GM21528 (cell line): ENCODE measurements around the gene ELOVL2.
"Not testable (repeated sequence)": the region's sequence is repeated elsewhere in the genome, so short reads cannot be mapped to it uniquely, and the experiment has no call there.

Experiments used
- ATAC-seq: cut with Tn5 transposase; IDR thresholded peaks from one replicate; pipeline ENCODE4 v1.9.1; 2021; ENCODE audit warnings: mild to moderate bottlenecking, moderate library complexity; ENCODE audit not compliant: unreplicated experiment, low FRiP score

Gene ELOVL2

DNA sequence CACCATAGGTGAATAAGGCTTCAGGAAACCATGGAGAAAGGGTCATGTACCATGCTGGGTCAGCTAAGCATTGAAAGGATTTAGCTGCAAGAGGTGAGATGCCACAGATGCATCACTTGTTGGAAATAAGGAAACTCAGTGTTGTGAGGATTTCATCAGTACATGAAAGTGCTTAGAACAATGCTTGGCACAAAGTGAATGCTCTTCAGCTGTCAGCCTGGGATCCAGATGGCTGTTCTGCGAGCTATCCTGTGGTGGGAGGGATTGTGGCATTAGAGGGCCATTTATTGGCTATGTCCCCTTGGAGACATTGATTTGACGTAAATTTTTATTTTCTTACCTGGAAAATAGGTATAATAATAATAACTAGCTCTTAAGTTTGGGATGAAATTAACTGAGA, 53.0 kb downstream of the ELOVL2 start:
- ATAC-seq = no peak

DNA sequence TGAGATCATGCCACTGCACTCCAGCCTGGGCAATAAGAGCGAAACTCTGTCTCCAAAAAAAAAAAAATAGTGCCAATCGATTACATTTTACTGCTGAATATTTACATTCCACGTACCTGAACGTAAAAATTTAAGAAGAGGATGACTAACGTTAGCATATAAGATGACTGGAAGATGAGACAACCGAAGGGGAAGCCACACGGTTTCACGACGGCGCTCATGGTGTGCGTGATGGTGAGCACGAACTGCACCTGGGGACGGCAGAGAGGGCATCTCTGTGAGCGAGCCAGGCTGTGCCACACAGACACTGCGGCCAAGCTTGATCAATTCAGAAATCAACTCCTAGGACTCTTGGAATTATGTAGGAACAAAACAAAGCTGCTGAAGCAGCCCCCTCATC, 54.5 kb downstream of the ELOVL2 start:
- no peak for ATAC-seq

DNA sequence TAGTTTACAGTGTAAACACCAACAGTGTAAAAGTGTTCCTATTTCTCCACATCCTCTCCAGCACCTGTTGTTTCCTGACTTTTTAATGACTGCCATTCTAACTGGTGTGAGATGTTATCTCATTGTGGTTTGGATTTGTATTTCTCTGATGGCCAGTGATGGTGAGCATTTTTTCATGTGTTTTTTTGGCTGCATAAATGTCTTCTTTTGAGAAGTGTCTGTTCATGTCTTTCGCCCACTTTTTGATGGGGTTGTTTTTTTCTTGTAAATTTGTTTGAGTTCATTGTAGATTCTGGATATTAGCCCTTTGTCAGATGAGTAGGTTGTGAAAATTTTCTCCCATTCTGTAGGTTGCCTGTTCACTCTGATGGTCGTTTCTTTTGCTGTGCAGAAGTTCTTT, 59.1 kb downstream of the ELOVL2 start:
- ATAC-seq = not testable (repeated sequence)

DNA sequence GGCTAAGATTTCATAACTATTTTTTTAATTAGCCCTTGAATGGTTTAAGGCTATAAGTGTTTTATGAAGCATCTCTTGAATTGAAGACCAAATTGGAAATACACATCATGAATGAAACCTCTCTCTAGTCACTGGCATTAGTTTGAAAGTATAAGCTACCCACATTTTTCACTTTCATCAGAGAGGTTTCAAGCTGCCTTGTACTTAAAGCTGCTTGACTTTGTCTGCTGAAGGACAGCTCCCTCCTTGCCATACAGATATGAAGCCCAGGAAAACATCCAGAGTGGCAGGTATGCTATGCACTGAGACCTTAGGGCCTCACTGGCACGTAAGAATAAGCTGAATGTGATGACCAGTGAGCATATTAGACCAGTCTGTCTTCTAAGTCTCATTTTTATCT, 62.7 kb downstream of the ELOVL2 start:
- no peak for ATAC-seq

DNA sequence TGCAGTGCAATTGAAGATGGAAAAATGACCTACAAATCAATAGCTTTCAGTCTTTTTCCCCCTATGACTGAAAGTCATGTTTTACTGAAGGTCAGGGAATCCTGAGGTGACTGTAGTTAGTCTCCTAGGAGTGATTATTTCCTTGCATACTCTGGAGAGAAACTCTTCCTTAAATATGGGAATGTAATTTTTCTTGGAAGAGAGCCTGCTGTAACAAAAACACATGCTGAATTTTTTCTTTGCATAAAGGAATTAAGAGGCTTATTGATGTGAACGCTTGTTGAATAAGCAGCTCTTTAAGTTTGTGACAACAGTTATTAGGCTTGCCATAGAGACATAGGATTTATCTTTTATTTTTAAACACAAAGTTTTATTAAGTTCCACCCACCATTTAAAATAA, 64.5 kb downstream of the ELOVL2 start:
- ATAC-seq = no peak

DNA sequence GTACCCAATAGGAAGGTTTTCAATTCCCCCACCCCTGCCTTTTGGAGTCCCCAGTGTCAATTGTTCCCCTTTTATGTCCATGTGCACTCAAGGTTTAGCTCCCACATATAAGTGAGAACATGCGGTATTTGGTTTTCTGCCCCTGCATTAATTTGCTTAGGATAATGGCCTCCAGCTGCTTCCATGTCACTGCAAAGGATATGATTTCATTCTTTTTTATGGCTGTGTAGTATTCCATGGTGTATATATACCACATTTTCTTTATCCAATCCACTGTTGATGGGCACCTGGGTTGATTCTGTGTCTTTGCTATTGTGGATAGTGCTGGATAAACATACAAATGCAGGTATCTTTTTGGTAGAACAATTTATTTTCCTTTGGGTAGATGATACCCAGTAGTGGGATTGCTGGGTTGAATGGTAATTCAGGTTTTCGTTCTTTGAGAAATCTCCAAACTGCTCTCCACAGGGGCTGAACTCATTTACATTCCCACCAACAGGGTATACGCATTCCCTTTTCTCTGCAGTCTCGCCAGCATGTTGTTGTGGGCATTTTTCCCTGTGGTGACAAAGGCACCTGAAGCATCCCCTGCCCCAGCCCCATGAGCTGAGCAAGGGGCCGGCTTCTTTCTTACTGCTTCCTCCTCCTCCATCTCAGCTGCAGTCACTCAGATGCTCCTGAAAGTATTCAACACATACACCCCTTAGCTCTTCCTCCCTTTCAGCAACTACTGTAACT, 66.7 kb downstream of the ELOVL2 start:
- no peak for ATAC-seq

DNA sequence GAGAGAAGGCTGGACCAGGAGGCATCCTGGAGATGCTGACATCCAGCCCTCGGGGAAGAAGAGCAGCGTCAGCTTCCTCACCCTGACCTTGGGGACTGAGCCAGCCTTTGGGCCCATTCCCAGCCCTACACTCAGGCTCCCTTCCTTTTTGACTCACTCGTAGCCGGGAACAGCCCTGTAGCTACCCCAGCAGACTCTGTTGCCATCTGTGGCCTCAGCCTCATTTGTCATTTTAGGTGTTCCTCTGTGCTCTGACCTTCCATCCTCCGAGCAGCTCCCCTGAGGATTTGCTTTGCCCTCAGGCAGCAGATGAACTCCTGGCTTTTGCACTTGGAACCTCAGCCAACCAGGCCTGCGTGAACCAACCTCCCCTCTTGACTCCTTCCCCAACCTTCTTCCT, 67.5 kb downstream of the ELOVL2 start:
- no peak for ATAC-seq

DNA sequence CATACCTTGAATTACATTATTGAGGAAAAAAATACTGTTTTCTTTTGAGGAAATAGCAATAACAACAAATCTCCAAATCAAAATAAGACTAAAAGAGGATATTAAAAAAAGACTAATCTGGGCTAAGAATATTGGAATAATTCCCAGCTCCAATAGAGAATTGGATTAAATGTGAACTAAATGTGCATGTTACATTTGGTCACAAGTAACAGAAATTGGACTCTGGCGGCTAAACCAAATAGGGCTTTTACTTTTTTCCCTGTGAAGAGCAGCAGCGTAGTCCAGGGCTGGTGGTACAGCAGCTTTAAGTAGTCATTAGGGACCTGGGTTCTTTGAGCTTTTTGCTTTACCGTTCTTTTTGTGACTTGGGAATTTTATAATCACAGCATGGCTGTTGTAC, 71.9 kb downstream of the ELOVL2 start:
- no peak for ATAC-seq

DNA sequence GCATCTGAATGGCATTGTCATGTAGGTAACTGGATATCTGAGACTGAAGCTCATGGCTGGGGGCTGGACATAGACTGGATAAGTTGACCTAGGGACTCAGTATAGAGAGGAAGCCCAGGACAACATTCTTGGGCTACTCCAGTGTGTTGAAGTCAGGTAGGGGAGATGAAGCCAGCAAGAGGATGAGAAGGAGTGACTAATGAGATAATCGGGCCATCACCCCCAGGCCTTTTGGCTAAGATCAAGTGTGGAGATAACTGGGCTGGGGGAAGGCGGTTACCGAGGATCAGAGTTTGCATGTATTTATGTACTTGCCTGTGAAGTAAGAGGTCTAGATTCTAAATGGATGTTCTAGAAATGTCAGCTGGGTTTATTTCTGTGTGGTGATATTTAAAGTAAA, 73.4 kb downstream of the ELOVL2 start:
- no peak for ATAC-seq

DNA sequence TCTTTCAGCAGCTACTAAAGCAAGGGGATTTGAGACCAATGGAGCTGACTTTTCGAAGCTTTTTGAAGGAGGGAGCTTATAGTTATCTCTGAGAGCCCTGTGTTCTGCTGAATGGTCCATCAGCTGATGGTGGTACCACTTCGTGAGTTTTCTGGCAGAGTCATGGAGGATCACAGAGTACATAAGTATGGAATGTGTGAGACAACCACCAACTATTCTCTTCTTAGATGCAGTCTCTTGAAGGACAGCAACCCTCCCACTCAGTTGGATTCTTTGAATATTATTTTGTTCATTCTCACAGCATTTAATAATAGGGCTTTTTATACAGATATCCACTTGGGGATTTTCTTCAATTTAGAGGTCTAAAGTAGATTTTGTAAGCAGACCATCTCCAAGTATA, 75.3 kb downstream of the ELOVL2 start:
- ATAC-seq = no peak

DNA sequence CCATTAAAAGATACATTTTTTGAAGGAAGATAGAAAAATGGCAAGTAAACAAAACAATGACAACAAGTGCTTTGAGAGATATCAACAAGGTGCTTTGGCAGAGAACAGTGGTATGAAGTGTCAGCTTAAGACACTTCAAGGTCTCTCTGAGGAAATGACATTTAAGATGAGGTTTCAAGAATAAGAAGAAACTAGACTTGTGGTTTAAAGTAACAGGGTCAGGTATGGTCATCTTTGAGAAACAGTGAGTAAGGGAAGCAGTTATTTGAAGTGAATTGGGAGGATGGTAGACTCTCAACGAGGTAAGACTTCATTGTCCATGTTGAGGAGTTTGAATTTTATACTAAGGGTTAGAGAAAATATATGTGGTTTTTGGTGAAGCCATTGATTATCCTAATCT, 79.4 kb downstream of the ELOVL2 start:
- ATAC-seq = peak; percentile 85

DNA sequence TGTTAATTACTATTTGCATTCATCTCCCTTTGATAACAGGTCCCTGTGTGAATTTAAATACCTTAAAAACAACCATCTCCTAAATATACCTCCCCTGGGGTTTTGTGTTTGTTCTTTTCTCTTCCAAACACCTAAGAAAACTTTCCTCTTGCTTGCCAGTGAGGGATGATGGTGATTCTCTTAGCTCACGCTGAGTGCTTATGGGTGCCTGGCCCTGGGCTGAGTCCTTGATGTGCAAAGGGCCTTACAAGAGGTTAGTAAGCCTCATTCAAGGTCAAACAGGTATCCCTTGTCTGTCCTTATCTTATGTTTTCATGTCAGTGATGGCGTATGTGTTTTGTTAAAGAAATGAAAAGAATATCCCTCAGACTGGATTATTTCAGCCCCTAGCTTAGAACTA, 81.0 kb downstream of the ELOVL2 start:
- ATAC-seq = no peak

DNA sequence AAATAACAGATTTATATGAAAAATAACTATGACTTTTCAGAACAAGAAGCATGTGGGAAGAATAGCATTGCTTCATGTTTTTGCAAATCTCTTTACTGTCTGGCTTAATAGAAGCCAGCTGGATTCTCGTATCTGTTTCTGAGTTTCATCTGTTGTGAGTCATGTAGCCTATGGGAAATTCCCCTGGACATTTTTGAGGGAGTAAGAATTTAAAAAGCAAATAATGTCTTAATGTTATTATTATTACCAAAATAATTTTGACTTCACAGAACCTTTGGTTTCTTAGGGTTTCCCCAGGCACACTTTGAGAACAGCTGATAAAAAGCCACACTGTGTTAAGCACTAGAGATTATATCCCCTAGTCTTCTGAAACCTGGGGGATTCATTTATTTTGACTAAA, 81.4 kb downstream of the ELOVL2 start:
- peak; percentile 50 for ATAC-seq

DNA sequence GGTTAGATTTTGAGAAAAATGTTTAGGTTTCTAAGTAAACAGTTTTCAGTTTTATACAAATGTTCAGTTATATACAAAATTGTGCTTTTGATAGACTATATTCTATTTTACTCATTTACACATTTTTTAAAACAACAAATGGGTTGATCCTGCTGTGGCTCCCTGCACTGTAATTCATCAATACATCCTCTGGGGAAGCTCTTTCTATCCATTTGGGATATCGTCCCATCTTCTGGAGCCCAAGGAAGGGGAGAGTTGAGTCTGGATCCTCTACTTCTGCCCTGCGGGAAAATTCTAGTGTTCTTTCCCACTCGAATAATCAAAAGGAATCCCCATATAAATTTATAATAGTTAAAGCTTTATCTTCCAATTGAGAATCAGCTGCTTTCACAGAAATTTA, 82.3 kb downstream of the ELOVL2 start:
- no peak for ATAC-seq

DNA sequence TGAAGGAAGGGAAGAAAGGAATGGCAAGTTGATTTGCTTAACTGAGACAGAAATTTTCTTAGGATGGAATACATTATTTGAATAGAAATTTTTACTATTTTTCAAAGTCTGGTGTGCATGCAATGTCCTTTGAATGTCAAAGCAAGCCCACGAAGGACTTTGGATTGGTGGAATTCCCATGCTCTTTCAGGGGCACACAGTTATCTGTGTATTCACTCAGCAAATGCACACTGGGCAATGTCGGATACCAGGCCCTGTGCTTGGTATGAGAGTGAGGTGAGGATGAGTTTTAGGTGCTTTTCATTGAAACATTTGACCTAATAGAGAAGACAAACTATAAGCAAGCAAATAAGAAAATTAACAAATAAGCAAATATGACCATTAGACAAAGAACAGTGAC, 83.9 kb downstream of the ELOVL2 start:
- no peak for ATAC-seq

DNA sequence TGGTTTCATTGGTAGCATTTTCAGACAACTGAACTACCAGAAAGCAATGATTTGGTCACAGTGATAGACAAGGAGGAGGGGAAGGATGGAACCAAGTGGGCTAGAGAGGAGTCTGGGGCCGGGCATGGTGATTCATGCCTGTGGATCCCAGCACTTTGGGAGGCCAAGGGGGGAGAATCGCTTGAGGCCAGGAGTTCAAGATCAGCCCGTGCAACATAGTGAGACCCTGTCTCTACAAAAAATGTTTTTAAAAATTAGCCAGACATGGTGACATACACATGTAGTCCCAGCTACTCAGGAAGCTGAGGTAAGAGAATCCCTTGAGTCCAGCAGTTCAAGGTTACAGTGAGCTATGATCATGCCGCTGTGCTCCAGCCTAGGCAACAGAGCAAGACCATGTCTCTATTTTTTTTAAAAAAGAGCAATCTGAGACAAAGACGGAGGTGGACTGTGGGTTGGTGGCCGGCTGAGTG, 86.7 kb downstream of the ELOVL2 start:
- ATAC-seq = no peak

DNA sequence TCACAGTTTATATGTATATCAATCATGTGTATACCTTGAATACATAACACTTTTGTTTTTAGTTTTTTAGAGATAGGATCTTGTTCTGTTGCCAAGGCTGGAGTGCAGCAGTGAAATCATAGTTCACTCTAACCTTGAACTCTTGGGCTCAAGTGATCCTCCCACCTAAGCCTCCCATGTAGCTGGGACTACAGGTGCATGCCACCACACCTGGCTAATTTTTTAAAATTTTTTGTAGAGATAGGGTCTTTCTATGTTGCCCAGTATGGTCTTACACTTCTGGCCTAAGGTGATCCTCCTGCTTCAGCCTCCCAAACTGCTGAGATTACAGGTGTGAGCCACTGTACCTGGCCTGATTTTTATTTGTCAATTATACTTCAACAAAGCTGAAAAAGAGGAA, 87.3 kb downstream of the ELOVL2 start:
- no peak for ATAC-seq

DNA sequence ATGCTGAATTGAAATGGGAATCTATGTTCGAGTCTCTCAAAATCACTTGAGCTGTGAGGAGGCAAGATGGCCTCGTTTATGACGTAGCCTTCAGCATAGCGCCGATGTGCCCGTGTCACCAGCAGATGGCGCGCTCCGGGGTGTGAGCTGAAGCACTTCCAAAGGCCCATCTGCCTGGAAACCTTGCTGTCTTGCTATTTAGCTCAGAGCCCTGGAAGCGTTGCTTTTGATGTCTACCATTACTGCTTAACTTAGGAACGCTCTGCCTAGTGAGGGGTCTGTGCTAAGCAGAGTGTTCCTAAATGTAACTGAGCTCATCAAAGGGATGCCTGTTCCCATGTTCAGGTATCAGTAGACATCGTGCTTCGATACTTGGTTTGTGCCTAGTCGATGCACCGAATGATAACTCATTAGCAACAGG, 89.5 kb downstream of the ELOVL2 start:
- peak; percentile 73 for ATAC-seq

DNA sequence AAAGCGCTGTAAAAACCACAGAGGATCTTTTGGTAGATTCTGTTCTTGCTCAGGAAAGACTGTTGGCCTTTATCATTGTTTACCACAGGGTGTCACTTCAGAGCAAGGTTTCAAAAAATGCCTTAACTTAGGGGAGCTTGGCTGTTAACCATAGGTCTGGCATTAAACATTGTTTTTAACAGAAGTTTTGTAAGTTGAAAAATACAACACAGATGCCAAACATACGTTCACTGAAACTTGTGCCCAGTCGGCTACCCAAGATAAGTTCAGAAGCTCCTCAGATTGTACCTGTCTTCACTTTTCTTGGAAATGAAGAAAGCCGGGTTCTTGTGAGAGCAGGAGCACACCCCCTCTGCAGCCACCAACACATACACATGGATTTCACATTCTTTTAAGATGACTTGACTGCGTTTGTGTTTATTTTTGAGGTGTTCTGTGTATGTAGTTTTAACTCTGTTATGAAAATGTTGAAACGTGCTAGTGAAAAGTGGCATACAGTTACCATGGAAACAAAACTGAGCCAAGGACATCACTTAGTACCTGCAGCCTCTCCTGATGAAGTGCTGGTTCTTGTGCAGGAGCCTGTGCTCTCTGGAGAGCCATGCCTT, 92.3 kb downstream of the ELOVL2 start:
- no peak for ATAC-seq

DNA sequence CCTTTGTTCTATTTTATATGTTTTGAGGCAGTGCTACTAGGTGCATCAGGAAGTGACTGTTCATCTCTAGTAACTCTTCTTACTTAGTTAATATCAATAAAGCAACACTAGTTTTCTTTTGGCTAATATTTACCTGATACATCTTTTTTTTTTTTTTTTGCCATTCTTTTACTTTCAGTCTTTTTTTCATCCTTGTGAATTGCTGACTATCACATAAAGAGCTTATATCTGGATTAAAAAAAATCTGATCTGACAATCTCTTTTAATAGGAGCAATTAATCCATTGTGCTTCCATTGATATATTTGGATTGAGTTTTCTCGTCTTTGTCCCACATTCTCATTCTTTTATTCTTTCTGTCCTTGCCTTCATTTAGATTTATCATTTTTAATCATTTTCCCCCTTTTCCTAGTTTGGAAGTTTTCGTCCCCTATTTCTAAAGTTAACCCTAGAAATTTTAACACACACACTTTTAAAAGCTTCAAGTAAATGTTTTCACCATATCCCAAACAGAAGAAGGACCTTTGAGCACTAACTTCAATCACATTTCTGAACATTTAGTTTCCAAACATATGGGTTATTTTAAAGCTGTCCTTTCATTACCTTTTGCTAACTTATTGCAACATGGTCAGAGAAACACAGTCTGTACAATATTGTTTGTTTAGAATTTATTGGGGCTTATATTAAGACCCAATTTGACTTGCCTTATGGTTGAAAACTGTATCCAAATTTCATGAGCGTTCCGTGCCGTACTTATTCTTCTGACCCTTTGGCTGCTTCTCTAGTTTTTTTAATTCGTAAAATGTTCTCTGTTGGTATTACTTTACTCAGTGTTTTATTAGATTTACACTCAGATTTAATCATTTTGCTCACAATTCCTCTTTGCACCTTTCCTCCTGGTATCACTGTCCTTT, 94.3 kb downstream of the ELOVL2 start:
- no peak for ATAC-seq

DNA sequence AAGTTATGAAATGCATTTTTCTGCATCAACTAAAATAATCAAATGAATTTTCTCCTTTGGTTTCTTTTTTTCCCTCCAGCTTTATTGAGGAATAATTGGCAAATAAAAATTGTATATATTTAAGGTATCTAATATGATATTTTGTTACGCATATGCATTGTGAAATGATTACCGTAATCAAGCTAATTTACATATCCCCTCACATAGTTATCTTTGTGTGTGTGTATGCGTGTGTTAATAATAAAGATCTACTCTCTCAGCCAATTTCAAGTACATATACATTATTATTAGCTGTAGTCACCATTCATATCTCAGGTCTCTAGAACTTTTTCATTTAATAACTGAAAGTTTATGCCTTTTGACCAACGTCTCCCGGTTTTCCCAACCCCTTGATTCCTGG, 96.1 kb downstream of the ELOVL2 start:
- no peak for ATAC-seq
